HG02943 (cell line): ENCODE measurements around the gene TYSND1.
"Not testable (repeated sequence)": the region's sequence is repeated elsewhere in the genome, so short reads cannot be mapped to it uniquely, and the experiment has no call there.

Experiments
- ATAC-seq: cut with Tn5 transposase; IDR thresholded peaks from one replicate; pipeline ENCODE4 v1.9.1; 2021; ENCODE audit warnings: mild to moderate bottlenecking, low read depth, moderate library complexity; ENCODE audit not compliant: unreplicated experiment

The TYSND1 gene

GRCh38 chr10:70164163-70164562 lies 17.7 kb upstream of the TYSND1 start:
- no peak for ATAC-seq

GRCh38 chr10:70163448-70163847 lies 16.9 kb upstream of the TYSND1 start:
- ATAC-seq = no peak

GRCh38 chr10:70162892-70163201 lies 16.3 kb upstream of the TYSND1 start:
- ATAC-seq = peak; percentile 72

GRCh38 chr10:70162151-70162891 lies 15.8 kb upstream of the TYSND1 start:
- ATAC-seq = no peak

- no peak for ATAC-seq
Observed at GRCh38 chr10:70160798-70161197, 14.3 kb upstream of the TYSND1 start.

GRCh38 chr10:70159366-70159765 lies 12.9 kb upstream of the TYSND1 start:
- not testable (repeated sequence) for ATAC-seq

- no peak for ATAC-seq
Observed at GRCh38 chr10:70158113-70158512, 11.6 kb upstream of the TYSND1 start.

GRCh38 chr10:70155255-70155838 lies 8.8 kb upstream of the TYSND1 start:
- ATAC-seq = no peak

- no peak for ATAC-seq
Observed at GRCh38 chr10:70148516-70148915, 2.0 kb upstream of the TYSND1 start.

- no peak for ATAC-seq
Observed at GRCh38 chr10:70147259-70147625, 742 bp upstream of the TYSND1 start.

GRCh38 chr10:70145666-70146488 lies 623 bp downstream of the TYSND1 start:
- ATAC-seq = peak; percentile 44

GRCh38 chr10:70145166-70145665 lies 1.3 kb downstream of the TYSND1 start:
- ATAC-seq = peak; percentile 4

- no peak for ATAC-seq
Observed at GRCh38 chr10:70144372-70145110, 2.0 kb downstream of the TYSND1 start.

GRCh38 chr10:70142555-70142954 lies 3.9 kb downstream of the TYSND1 start:
- no peak for ATAC-seq

- ATAC-seq = no peak
Observed at GRCh38 chr10:70140297-70140696, 6.2 kb downstream of the TYSND1 start.

GRCh38 chr10:70139997-70140250 lies 6.6 kb downstream of the TYSND1 start:
- no peak for ATAC-seq

- no peak for ATAC-seq
Observed at GRCh38 chr10:70139151-70139996, 7.1 kb downstream of the TYSND1 start.

GRCh38 chr10:70137927-70138883 lies 8.3 kb downstream of the TYSND1 start:
- ATAC-seq = no peak

- no peak for ATAC-seq
Observed at GRCh38 chr10:70137135-70137534, 9.4 kb downstream of the TYSND1 start.
